Adrenal gland (tissue), 5 donors: ENCODE results near the gene RER1.

ENCODE experiments used
- CTCF ChIP-seq, 6 experiments: fragments of 450-650 bp in 4 of 6; fragments of 200-600 bp in 2 of 6; sonication (generic) in 1 of 6; IDR thresholded peaks; 1 replicate in 5 of 6; 2 replicates in 1 of 6; pipeline versions ENCODE4 v1.5.1 to v1.8.0; 2016 to 2021; ENCODE audit warnings: antibody characterized with exemption in 6 of 6, mild to moderate bottlenecking in 2 of 6, moderate library complexity in 1 of 6
- POLR2A ChIP-seq, 2 donors: fragments of 450-650 bp; IDR thresholded peaks; one replicate each; pipeline ENCODE4 v1.6.1; 2017; ENCODE audit warnings: antibody characterized with exemption in 2 of 2, mild to moderate bottlenecking in 2 of 2, moderate library complexity in 1 of 2
- donor health status: DM: no; HTN: no; CAD: no.

DNA sequence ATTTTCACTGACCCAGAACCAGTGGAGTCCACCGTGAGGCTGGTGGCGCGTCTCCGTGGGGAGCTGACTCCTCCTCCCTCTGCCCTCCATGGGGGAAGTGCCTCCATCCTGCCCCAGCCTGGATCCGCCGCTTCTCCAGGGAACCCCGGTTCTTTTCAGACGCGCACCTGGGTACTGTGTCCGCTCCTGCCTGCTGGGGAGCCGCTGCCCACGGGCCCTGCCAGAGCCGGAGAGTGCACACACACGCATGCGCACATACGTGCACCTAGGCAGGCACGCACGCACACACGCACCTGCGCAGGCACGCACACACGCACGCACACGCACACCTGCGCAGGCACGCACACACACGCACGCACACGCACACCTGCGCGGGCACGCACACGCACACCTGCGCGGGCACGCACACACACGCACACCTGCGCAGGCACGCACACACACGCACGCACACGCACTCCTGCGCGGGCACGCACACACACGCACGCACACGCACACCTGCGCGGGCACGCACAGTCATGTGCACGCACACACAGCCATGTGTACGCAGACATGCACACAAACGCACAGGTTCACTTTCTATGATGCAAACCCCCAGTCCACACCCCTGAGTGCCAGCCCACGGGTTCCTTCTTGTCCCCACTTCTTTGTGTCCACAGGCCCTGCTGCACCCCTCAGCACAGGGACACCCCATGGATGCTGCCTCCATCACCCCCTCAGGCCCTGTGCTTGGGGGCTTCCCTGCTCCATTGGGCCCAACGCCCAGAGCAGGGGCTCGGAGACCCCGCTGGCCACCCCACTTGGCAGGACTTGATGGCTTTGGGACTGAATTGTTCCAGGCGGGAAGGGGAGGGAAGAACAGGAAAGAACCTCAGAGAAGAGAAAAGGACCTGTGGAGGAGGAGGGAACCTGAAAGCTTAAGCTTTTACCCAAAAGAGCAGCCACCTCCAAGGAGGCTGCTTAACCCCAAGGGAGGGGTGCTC is 43.0 kb upstream of the RER1 start:
- TF ChIP-seq POLR2A (IDR thresholded peaks at IDR 0.05) = no peak
- TF ChIP-seq CTCF (IDR thresholded peaks at IDR 0.05) = no peak
